Measurements from ENCODE around the gene DSP.

Gene DSP

GRCh38 chr6:7505189-7505699 is 36.2 kb upstream of the DSP start:
- H3K9me3 ChIP-seq (replicated peaks; ENCODE audit: insufficient read depth, low read length) = no peaks in the 10 kb centered on the region
- H3K4me3 ChIP-seq (ENCODE audit: low read length) = no peak overlapping the region
- H3K9ac ChIP-seq (ENCODE audit: low read length) = no peak overlapping the region
- H3K4me2 ChIP-seq (ENCODE audit: low read depth, low read length) = no peak overlapping the region
- no peaks in the 10 kb centered on the region for H4K20me1 ChIP-seq (ENCODE audit: insufficient read depth, low read length)
- H3K36me3 ChIP-seq (replicated peaks; ENCODE audit: insufficient read depth, low read length) = no peaks in the 10 kb centered on the region
- no peak overlapping the region for H2AFZ ChIP-seq (ENCODE audit: low read length)
- H3K4me1 ChIP-seq (ENCODE audit: low read length) = no peaks in the 10 kb centered on the region
- H3K9me2 ChIP-seq (replicated peaks; ENCODE audit: insufficient read depth, low read length) = no peaks in the 10 kb centered on the region
- H3F3A ChIP-seq (ENCODE audit: insufficient read depth, low read length) = no peaks in the 10 kb centered on the region
- H3K27me3 ChIP-seq (replicated peaks; ENCODE audit: insufficient read depth, low read length) = no peaks in the 10 kb centered on the region
- TF ChIP-seq EZH2phosphoT487 (IDR thresholded peaks at IDR 0.05; ENCODE audit: low read length) (no peak), EZH2 (optimal IDR thresholded peaks at IDR 0.05; ENCODE audit: low read depth, low read length) (no peak)
- TF ChIP-seq, protein P1, sequence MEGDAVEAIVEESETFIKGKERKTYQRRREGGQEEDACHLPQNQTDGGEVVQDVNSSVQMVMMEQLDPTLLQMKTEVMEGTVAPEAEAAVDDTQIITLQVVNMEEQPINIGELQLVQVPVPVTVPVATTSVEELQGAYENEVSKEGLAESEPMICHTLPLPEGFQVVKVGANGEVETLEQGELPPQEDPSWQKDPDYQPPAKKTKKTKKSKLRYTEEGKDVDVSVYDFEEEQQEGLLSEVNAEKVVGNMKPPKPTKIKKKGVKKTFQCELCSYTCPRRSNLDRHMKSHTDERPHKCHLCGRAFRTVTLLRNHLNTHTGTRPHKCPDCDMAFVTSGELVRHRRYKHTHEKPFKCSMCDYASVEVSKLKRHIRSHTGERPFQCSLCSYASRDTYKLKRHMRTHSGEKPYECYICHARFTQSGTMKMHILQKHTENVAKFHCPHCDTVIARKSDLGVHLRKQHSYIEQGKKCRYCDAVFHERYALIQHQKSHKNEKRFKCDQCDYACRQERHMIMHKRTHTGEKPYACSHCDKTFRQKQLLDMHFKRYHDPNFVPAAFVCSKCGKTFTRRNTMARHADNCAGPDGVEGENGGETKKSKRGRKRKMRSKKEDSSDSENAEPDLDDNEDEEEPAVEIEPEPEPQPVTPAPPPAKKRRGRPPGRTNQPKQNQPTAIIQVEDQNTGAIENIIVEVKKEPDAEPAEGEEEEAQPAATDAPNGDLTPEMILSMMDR (IDR thresholded peaks at IDR 0.05; ENCODE audit: low read length) = no peak
- no peak overlapping the region for H3K27ac ChIP-seq (ENCODE audit: low read length)
- no peaks in the 10 kb centered on the region for H3K79me2 ChIP-seq (ENCODE audit: low read length)
- DNase-seq = no peak

DNA sequence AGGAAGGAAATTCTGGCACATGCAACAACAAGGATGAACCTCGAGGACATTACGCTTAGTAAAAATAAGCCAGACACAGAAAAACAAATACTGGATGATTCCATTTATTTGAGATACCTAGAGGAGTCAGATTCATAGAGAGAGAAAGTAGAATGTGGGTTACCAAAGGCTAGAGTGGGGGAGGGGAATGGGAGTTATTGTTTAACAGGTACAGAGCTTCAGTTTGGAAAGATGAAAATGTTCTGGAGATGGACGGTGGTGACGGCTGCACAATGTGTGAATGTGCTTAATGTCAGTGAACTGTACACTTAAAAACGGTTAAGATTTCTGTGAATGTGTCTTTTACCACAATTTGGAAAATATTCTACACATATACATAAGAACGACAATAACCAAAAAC is 33.9 kb upstream of the DSP start:
- H3K9me2 ChIP-seq (replicated peaks; ENCODE audit: insufficient read depth, low read length) = no peaks in the 10 kb centered on the region
- H3K79me2 ChIP-seq (ENCODE audit: low read length) = no peaks in the 10 kb centered on the region
- no peak overlapping the region for H2AFZ ChIP-seq (ENCODE audit: low read length)
- H3K4me1 ChIP-seq (ENCODE audit: low read length) = no peaks in the 10 kb centered on the region
- H3K9ac ChIP-seq (ENCODE audit: low read length) = no peak overlapping the region
- H3K27ac ChIP-seq (ENCODE audit: low read length) = no peak overlapping the region
- no peak overlapping the region for H3K4me3 ChIP-seq (ENCODE audit: low read length)
- H3F3A ChIP-seq (ENCODE audit: insufficient read depth, low read length) = no peaks in the 10 kb centered on the region
- DNase-seq = no peak
- H3K4me2 ChIP-seq (ENCODE audit: low read depth, low read length) = no peak overlapping the region
- no peaks in the 10 kb centered on the region for H3K9me3 ChIP-seq (replicated peaks; ENCODE audit: insufficient read depth, low read length)
- no peaks in the 10 kb centered on the region for H3K36me3 ChIP-seq (replicated peaks; ENCODE audit: insufficient read depth, low read length)
- no peaks in the 10 kb centered on the region for H3K27me3 ChIP-seq (replicated peaks; ENCODE audit: insufficient read depth, low read length)
- no peaks in the 10 kb centered on the region for H4K20me1 ChIP-seq (ENCODE audit: insufficient read depth, low read length)
- TF ChIP-seq, protein P1 (IDR thresholded peaks at IDR 0.05; ENCODE audit: low read length) = no peak
- TF ChIP-seq EZH2phosphoT487 (IDR thresholded peaks at IDR 0.05; ENCODE audit: low read length) = no peak
- no peak for TF ChIP-seq EZH2 (optimal IDR thresholded peaks at IDR 0.05; ENCODE audit: low read depth, low read length)

- H3K9ac ChIP-seq (ENCODE audit: low read length) = no peak overlapping the region
- H3K4me1 ChIP-seq (ENCODE audit: low read length) = no peaks in the 10 kb centered on the region
- no peak overlapping the region for H2AFZ ChIP-seq (ENCODE audit: low read length)
- no peaks in the 10 kb centered on the region for H3K79me2 ChIP-seq (ENCODE audit: low read length)
- no peak overlapping the region for H3K27ac ChIP-seq (ENCODE audit: low read length)
- TF ChIP-seq EZH2 (optimal IDR thresholded peaks at IDR 0.05; ENCODE audit: low read depth, low read length) (no peak), EZH2phosphoT487 (IDR thresholded peaks at IDR 0.05; ENCODE audit: low read length) (no peak)
- TF ChIP-seq, protein P1 (IDR thresholded peaks at IDR 0.05; ENCODE audit: low read length) = no peak
- H3K4me2 ChIP-seq (ENCODE audit: low read depth, low read length) = no peak overlapping the region
- no peaks in the 10 kb centered on the region for H4K20me1 ChIP-seq (ENCODE audit: insufficient read depth, low read length)
- no peaks in the 10 kb centered on the region for H3K27me3 ChIP-seq (replicated peaks; ENCODE audit: insufficient read depth, low read length)
- H3K4me3 ChIP-seq (ENCODE audit: low read length) = no peak overlapping the region
- H3K36me3 ChIP-seq (replicated peaks; ENCODE audit: insufficient read depth, low read length) = no peaks in the 10 kb centered on the region
- no peak for DNase-seq
- no peaks in the 10 kb centered on the region for H3K9me2 ChIP-seq (replicated peaks; ENCODE audit: insufficient read depth, low read length)
- no peaks in the 10 kb centered on the region for H3K9me3 ChIP-seq (replicated peaks; ENCODE audit: insufficient read depth, low read length)
- no peaks in the 10 kb centered on the region for H3F3A ChIP-seq (ENCODE audit: insufficient read depth, low read length)
Measured at GRCh38 chr6:7512320-7512719, 29.2 kb upstream of the DSP start.

Measured in MM.1S (cell line).